RKO (cell line): ENCODE data around the gene COX6B2.
"Not testable (repeated sequence)": the region's sequence is repeated elsewhere in the genome, so short reads cannot be mapped to it uniquely, and the experiment has no call there.

Source experiments
- DNase-seq: peaks from one replicate; pipeline ENCODE4 v3.0.0-alpha.2; 2016; ENCODE audit warnings: low spot score

COX6B2 gene

DNA sequence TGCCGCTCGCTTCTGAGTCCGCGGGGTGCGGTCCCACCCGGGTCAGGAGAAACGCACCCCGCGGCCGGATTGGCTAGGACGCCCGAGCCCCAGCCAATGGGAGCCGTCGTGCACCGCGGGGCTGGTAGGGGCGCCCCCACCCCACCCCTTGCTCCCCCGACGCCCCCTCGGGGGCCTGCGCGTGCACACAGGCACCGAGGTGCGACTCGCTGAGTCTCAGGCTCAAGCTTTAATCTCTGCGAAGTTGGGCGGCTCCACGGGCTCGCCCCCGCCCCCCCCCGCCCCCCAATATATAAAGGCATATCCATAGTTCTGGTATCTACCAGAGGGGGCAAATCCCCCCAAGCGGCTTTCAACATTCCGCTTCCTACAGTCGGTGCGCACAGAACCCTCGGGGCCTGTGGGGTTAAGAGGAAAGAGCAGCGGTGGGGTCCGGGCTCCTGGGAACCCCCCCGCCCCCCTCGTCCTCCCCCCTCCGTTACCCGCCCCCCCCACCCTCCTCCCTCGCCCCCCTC is at the start of gene COX6B2:
Gene COX6B2 (minus strand): TSS at position 22 of the 515 bp plus-strand sequence. CDS start 198 bp downstream, outside the sequence.
- DNase-seq: no peak

DNA sequence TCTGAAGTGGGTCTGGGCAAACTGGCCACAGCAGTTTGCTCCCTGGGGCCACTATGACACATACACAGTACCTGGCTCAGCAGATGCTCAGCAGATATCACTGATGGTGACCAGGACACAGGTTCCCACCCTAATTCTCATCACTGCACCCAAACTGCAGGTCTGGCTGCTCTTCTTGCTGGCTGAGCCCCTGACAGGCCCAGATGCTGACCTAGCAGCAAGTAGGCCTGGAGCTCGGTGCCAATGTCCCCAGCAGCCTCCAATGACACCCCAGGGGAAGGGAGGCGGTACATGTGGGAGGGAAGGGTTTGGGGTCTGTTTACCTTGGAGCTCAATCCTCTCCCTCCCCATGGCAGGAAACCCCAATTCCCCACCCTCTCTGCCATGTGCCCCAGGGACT is 48.0 kb upstream of the COX6B2 start:
- DNase-seq: no peak

- not testable (repeated sequence) for DNase-seq
Measured at GRCh38 chr19:55401390-55401789, 46.9 kb upstream of the COX6B2 start.

DNA sequence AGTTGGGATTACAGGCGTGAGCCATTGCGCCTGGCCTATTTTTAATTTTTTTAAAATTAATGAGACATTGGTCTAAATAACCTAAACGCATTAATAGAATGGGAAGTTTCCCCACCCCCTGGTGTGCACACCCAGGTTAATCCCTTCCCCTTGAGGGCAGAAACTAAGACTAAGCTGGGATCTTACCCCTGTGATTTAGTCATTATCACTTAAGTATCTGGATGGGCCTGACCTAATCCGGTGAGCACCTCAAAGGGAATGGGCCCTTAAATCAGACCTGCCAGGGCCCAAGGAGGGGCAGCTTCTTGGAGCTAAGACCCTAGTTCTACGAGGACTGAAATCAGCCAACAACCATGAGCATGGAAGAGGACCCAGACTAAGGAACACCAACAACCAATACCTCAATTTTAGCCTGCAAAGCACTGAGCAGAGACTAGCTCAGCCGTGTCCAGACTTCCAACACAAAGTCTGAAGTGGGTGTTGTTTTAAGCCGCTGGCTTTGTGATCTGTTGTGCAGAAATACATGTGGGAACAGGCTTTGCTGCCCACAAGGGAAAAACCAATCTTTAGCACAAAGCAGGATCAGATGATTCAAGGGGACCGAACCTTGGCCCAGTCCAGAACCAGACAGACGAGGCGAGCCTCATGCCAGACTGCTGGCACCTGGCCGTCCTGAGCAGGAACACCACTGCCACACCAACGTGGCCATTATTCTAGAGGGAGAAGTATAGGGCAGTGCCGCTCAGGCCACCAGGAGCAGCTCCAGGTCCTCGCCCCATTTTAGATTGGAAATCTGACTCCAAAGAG is 46.0 kb upstream of the COX6B2 start:
- DNase-seq: no peak

DNA sequence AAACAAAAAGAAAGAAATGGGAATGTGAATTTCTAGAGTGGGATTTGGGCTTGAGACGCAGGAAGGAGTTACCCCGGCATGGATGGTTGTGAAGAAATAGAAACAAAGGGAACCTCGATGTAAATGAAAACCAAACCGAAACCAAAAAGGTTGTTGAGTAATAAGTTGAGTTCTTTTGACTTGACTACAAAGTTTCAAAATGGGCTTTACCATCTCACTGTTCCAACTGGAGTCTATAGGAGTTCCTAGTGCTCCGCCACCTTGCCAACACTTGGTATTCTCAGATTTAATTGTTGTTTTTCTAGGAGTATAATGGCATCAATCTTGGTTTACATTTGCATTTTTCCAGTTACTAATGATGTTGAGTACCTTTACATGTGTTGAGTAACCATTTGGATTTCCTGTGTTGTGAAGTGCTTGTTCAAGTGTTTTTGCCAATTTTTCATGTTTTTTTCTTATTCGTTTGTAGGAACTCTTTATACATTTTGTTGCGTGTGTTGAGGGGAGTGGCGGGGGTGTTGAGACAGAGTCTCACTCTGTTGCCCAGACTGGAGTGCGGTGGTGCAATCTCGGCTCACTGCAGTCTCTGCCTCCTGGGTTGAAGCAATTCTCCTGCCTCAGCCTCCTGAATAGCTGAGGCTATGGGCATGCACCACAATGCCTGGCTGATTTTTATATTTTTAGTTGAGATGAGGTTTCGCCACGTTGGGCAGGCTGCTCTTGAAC is 43.8 kb upstream of the COX6B2 start:
- DNase-seq: no peak

DNA sequence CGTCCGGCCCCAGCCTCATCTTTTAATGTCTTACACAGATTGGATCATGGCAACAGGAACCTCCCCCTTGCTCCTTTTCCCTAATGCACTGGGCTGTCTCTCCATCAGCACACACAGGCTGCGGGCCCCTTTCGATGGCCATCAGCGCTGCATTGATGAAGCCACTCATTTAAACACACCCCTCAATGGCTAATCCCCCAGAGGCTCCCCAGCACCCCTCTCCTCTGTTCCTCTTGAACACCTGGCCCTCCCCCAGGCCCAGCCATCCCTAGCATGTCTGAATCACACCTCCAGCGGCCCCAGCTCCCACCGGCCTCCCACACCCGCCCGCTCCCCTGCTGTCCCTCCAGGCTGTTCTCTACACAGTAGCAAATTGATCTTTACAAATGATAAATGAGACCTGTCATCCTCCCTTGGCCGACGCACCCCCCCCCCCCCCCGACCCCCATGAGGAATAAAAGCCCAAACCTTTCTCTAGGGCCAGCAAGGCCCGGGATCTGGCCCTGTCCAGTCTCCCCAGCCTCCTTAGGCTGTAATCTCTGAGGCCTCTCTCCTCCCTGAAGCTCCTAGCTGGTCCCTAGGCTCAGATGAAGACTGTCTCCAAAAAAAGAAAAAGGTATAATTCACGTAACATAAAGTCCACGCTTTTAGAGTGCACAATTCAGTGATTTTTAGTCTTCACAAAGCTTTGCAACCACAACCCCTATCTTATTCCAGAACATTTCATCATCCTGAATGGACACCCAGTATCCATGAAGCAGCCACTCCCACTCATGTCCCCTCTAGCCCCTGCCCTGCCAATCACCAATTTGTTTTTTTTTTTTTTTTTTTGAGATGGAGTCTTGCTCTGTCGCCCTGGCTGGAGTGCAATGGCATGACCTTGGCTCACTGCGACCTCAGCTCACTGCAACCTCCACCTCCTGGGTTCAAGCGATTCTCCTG is 38.6 kb upstream of the COX6B2 start:
- DNase-seq: no peak

- DNase-seq: no peak
Measured at GRCh38 chr19:55391702-55392615, 37.4 kb upstream of the COX6B2 start.

- DNase-seq: no peak
Measured at GRCh38 chr19:55391191-55391670, 36.7 kb upstream of the COX6B2 start.

- DNase-seq: no peak
Measured at GRCh38 chr19:55390461-55390880, 36.0 kb upstream of the COX6B2 start.

DNA sequence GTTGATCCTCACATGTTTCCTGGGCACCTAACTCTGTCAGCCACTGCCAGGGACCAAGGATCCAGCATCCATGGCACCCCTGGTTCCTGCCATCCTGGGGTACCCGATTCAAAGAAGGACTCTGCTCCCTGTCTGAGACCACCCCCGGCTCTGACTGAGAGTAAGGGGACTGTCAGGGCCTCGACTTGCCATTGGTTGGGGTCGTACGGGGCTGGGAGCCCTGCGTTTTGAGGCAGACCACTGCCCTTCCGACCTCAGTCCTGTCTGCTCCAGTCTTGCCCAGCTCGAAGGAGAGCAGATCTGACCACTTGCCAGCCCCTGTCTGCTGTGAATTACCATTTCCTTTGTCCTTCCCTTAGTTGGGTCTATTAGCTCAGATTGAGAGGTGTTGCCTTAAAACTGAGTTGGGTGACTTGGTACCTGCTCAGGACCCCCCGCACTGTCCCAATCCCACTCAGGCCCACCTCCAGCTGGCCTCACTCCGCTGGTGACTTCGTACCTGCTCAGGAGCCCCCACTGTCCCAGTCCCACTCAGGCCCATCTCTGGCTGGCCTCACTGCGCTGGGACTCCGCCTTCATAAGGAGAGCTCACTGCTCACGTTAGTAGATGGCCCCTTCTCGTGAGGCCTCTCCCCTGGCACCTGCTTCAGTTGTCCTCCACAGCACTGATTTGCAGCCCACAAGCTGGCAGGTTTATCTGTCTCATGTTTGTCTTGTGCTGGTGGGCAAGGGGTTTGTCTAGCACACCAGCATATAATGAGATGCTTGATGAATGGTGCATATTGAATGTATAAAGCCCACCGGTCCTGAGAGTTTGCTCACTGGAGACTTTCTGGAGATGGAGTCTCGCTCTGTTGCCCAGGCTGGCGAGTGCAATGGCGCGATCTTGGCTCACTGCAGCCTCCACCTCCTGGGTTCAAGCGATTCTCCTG is 35.1 kb upstream of the COX6B2 start:
- DNase-seq: no peak

- no peak for DNase-seq
Measured at GRCh38 chr19:55387736-55388497, 33.4 kb upstream of the COX6B2 start.

DNA sequence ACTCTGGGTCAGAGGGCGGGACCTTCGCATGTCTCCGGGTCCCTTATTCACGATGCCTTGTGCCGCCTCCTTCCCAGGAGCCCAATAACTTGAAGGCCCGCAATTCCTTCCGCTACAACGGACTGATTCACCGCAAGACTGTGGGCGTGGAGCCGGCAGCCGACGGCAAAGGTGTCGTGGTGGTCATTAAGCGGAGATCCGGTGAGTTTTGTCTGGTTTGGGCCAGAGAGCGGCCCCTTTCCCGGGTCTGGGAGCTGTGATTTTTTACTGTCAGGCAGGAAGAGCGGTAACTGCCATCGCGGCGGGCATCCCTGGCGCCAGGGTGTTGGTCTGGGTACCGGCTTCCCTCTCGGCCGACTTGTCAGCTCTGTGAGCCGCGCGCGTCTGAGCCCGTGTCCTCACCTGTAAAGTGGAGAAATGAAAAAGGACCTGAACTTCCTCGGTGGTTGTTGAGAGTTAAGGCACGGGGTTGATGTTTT is 32.0 kb upstream of the COX6B2 start:
- peak; percentile 59 for DNase-seq

DNA sequence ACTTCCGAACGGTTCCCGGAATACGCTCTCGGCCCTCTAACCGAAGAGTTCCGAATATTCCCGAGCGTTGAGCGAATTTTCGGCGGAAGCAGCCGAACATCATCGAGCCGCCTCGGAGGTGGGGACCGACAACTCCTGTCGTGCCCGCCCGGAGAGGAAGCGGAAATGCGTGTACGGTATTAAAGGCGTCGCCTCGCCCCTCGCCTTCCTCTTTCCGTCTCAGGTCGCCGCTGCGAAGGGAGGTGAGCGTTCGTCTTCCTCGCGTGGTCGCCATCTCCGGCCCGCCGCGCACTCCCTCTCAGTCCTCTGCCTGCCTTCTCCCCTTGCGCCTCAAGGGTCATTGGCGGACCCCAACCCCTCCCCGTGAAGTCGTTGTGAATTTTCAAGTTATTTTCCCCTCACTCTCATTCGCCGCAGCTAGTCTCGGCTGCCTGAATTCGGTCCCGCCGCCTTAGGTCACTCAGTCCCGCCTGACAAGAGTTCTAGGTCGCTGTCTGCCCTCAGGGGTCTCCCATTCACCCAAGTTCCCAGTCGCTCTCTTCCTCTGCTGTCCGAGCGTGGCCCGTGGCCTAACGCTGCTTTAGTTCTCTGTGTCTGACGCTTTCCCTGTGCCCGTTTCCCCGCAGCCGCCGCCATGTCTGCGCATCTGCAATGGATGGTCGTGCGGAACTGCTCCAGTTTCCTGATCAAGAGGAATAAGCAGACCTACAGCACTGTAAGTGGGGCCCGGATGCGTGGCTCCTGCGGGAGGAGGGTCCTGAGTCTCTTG is 31.4 kb upstream of the COX6B2 start, which contains the start of gene RPL28:
Gene RPL28 (plus strand): TSS at position 209 of the 769 bp plus-strand sequence. CDS start 426 bp downstream, at position 635.
- DNase-seq: peak; percentile 97

DNA sequence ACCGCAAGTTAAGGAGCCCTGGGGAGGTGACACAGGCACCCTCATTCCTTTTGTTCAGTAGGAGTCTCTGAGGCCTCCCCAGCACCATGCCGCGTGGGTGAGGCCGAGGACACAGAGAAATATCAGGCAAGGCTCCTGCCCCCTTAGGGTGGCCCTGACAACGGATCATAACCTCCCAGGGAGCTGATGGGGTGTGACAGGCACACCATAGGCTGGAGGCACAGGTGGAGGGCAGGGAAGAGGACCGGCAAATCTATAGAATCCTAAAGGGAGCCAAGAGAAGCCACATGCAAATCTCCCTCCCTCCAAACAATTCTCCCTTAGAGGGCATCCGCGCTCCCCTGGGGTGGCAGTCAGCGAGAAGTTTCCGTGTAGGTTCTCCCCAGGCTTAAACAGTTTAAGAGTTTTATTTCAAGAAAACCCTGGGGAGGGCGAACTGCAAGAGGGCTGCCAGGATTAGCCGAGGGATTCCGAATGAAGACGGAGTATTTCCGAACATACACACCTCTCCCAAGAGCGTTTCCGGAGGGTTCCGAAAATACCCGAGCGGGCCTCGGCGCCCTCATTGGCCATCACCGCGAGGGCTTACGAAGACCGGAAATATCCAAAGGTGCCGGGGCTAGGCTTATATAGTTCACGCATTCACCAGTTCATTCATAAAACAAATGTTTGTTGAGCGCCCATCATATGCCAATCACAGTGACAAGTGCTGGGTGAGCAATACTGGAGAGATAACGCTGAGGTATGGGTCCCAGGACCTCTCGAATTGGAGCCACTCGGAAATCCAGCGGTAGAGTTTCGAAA is 30.6 kb upstream of the COX6B2 start:
- peak; percentile 94 for DNase-seq

GRCh38 chr19:55384131-55384919 is 29.8 kb upstream of the COX6B2 start, which contains the start of gene TMEM238:
TSS of gene TMEM238 (minus strand) at chr19:55384292. CDS start at chr19:55384259, 33 bp downstream.
- peak; percentile 62 for DNase-seq
